SK-N-SH (cell line): ENCODE measurements around the gene PPP1R1A.

ENCODE experiments used
- EP300 ChIP-seq, 2 experiments: IDR thresholded peaks; 2 replicates each; pipeline versions ENCODE4 v1.4.0 to v1.6.1; 2012; ENCODE audit warnings: borderline replicate concordance in 1 of 2, low read depth in 1 of 2, low read length in 1 of 2
- FOXM1 ChIP-seq: IDR thresholded peaks from 2 replicates; pipeline ENCODE4 v1.4.0; 2012; ENCODE audit warnings: low read depth, mild to moderate bottlenecking
- JUND ChIP-seq: IDR thresholded peaks from 2 replicates; pipeline ENCODE4 v1.4.0; 2012
- MXI1 ChIP-seq: IDR thresholded peaks from 2 replicates; pipeline ENCODE4 v1.6.1; 2012; ENCODE audit warnings: mild to moderate bottlenecking, low read depth, low read length, improper control_type of control experiment
- POLR2AphosphoS5 ChIP-seq: IDR thresholded peaks from 2 replicates; pipeline ENCODE4 v1.6.1; 2012; ENCODE audit warnings: low read depth, low read length
- TF ChIP-seq, protein P1 (sequence below): fragments of 200-600 bp; sonication (generic); IDR thresholded peaks from 2 replicates; pipeline ENCODE4 v1.6.1; 2017; ENCODE audit warnings: antibody characterized with exemption, mild to moderate bottlenecking, moderate library complexity
- TF ChIP-seq, protein P2 (sequence below): IDR thresholded peaks from 2 replicates; pipeline ENCODE4 v1.4.0; 2012; ENCODE audit warnings: low read depth, borderline replicate concordance
- TF ChIP-seq, protein P3 (sequence below): IDR thresholded peaks from 2 replicates; pipeline ENCODE4 v1.6.1; 2012; ENCODE audit warnings: mild to moderate bottlenecking, low read depth, low read length, moderate library complexity
- TF ChIP-seq, protein P4 (sequence below): IDR thresholded peaks from 2 replicates; pipeline ENCODE4 v1.4.0; 2012; ENCODE audit warnings: low read depth, borderline replicate concordance

DNA sequence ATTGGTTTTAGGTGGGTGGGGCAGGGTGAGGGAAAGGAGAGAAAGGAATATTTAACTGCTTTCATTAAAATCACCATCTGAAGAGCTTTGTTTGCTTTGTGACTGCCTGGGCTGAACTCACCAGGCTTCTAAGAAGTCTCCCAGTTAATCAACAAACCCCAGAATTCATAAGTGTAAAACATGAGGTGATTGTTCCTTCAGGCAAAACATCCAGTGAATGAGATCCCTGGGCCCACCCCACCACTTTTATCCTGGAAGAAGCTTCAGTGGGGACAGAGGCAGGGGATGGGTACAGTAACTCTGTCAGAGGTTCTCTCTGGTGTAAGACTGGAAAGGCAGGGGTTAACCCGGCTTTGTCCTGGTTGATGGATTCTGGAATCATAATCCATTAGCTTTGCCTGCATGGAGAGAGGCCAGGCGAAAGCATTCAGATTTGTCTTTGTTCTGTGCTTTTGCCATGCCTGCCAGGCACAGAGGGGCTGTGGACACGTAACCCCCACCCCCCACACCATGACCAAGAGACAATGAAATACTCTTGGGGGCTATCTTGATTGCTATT is 22.4 kb downstream of the PPP1R1A start:
- TF ChIP-seq, protein P1, sequence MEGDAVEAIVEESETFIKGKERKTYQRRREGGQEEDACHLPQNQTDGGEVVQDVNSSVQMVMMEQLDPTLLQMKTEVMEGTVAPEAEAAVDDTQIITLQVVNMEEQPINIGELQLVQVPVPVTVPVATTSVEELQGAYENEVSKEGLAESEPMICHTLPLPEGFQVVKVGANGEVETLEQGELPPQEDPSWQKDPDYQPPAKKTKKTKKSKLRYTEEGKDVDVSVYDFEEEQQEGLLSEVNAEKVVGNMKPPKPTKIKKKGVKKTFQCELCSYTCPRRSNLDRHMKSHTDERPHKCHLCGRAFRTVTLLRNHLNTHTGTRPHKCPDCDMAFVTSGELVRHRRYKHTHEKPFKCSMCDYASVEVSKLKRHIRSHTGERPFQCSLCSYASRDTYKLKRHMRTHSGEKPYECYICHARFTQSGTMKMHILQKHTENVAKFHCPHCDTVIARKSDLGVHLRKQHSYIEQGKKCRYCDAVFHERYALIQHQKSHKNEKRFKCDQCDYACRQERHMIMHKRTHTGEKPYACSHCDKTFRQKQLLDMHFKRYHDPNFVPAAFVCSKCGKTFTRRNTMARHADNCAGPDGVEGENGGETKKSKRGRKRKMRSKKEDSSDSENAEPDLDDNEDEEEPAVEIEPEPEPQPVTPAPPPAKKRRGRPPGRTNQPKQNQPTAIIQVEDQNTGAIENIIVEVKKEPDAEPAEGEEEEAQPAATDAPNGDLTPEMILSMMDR, result no peak
- TF ChIP-seq, protein P2, sequence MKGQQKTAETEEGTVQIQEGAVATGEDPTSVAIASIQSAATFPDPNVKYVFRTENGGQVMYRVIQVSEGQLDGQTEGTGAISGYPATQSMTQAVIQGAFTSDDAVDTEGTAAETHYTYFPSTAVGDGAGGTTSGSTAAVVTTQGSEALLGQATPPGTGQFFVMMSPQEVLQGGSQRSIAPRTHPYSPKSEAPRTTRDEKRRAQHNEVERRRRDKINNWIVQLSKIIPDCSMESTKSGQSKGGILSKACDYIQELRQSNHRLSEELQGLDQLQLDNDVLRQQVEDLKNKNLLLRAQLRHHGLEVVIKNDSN, result no peak
- TF ChIP-seq, protein P3, sequence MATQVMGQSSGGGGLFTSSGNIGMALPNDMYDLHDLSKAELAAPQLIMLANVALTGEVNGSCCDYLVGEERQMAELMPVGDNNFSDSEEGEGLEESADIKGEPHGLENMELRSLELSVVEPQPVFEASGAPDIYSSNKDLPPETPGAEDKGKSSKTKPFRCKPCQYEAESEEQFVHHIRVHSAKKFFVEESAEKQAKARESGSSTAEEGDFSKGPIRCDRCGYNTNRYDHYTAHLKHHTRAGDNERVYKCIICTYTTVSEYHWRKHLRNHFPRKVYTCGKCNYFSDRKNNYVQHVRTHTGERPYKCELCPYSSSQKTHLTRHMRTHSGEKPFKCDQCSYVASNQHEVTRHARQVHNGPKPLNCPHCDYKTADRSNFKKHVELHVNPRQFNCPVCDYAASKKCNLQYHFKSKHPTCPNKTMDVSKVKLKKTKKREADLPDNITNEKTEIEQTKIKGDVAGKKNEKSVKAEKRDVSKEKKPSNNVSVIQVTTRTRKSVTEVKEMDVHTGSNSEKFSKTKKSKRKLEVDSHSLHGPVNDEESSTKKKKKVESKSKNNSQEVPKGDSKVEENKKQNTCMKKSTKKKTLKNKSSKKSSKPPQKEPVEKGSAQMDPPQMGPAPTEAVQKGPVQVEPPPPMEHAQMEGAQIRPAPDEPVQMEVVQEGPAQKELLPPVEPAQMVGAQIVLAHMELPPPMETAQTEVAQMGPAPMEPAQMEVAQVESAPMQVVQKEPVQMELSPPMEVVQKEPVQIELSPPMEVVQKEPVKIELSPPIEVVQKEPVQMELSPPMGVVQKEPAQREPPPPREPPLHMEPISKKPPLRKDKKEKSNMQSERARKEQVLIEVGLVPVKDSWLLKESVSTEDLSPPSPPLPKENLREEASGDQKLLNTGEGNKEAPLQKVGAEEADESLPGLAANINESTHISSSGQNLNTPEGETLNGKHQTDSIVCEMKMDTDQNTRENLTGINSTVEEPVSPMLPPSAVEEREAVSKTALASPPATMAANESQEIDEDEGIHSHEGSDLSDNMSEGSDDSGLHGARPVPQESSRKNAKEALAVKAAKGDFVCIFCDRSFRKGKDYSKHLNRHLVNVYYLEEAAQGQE, result no peak
- TF ChIP-seq JUND, result no peak
- TF ChIP-seq, protein P4, sequence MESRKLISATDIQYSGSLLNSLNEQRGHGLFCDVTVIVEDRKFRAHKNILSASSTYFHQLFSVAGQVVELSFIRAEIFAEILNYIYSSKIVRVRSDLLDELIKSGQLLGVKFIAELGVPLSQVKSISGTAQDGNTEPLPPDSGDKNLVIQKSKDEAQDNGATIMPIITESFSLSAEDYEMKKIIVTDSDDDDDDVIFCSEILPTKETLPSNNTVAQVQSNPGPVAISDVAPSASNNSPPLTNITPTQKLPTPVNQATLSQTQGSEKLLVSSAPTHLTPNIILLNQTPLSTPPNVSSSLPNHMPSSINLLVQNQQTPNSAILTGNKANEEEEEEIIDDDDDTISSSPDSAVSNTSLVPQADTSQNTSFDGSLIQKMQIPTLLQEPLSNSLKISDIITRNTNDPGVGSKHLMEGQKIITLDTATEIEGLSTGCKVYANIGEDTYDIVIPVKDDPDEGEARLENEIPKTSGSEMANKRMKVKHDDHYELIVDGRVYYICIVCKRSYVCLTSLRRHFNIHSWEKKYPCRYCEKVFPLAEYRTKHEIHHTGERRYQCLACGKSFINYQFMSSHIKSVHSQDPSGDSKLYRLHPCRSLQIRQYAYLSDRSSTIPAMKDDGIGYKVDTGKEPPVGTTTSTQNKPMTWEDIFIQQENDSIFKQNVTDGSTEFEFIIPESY, result no peak
- TF ChIP-seq FOXM1, result no peak
- no peak for TF ChIP-seq EP300 (IDR thresholded peaks at IDR 0.05; ENCODE audit: borderline replicate concordance in 1 of 2, low read depth in 1 of 2, low read length in 1 of 2)
- TF ChIP-seq MXI1, result no peak
- no peak for TF ChIP-seq POLR2AphosphoS5
